Lower leg skin (tissue), 3 donors: ENCODE results near the gene IKBKG.
"Not testable (repeated sequence)": the region's sequence is repeated elsewhere in the genome, so short reads cannot be mapped to it uniquely, and the experiment has no call there.

ENCODE experiments used
- CTCF ChIP-seq, 3 donors: fragments of 450-650 bp; IDR thresholded peaks; one replicate each; pipeline ENCODE4 v1.5.1; 2016; ENCODE audit warnings: antibody characterized with exemption in 3 of 3, mild to moderate bottlenecking in 3 of 3, moderate library complexity in 2 of 3
- POLR2A ChIP-seq, 2 donors: fragments of 450-650 bp; IDR thresholded peaks; one replicate each; pipeline ENCODE4 v1.6.1; 2016 to 2017; ENCODE audit warnings: antibody characterized with exemption in 2 of 2, mild to moderate bottlenecking in 1 of 2, moderate library complexity in 1 of 2

GRCh38 chrX:154608823-154609222 lies 61.4 kb downstream of the IKBKG start:
- TF ChIP-seq CTCF, POLR2A (IDR thresholded peaks at IDR 0.05): not testable (repeated sequence)
